ENCODE data around the gene MX2.

Gene MX2

DNA sequence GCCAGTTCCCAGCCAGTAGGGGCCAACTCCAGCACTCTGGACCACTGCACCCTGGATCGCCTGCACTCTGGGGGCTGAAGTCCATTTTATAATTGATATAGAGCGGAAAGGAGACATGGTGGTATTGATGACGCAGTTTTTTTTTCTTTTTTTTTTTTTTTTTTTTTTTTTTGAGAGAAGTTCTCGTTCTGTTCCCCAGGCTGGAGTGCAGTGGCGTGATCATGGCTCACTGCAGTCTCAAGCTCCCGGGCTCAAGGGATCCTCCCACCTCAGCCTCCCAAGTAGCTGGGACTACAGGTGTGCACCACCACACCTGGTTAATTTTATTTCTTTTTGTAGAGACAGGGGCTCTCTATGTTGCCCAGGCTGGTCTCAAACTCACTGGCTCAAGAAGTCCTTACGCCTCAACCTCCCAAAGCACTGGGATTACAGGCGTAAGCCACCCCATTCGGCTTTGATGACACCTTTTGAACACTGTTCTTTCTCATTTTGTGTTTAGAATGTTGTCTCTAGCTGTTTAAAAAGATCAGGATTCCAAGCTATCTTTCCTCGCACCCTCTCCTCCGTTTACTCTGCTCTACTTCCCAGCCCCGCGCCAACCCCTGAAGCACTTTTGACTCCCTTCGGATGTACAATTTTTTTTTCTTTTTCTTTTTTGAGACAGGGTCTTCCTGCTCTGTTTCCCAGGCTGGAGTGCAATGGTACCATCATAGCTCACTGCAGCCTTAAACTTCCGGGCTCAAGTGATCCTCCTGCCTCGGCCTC lies 960 bp downstream of the MX2 start:
- TF ChIP-seq, protein P1, sequence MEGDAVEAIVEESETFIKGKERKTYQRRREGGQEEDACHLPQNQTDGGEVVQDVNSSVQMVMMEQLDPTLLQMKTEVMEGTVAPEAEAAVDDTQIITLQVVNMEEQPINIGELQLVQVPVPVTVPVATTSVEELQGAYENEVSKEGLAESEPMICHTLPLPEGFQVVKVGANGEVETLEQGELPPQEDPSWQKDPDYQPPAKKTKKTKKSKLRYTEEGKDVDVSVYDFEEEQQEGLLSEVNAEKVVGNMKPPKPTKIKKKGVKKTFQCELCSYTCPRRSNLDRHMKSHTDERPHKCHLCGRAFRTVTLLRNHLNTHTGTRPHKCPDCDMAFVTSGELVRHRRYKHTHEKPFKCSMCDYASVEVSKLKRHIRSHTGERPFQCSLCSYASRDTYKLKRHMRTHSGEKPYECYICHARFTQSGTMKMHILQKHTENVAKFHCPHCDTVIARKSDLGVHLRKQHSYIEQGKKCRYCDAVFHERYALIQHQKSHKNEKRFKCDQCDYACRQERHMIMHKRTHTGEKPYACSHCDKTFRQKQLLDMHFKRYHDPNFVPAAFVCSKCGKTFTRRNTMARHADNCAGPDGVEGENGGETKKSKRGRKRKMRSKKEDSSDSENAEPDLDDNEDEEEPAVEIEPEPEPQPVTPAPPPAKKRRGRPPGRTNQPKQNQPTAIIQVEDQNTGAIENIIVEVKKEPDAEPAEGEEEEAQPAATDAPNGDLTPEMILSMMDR (IDR thresholded peaks at IDR 0.05; ENCODE audit: low read depth, low read length) = no peak
- DNase-seq (ENCODE audit: extremely low read depth, low read depth) = no peak

DNA sequence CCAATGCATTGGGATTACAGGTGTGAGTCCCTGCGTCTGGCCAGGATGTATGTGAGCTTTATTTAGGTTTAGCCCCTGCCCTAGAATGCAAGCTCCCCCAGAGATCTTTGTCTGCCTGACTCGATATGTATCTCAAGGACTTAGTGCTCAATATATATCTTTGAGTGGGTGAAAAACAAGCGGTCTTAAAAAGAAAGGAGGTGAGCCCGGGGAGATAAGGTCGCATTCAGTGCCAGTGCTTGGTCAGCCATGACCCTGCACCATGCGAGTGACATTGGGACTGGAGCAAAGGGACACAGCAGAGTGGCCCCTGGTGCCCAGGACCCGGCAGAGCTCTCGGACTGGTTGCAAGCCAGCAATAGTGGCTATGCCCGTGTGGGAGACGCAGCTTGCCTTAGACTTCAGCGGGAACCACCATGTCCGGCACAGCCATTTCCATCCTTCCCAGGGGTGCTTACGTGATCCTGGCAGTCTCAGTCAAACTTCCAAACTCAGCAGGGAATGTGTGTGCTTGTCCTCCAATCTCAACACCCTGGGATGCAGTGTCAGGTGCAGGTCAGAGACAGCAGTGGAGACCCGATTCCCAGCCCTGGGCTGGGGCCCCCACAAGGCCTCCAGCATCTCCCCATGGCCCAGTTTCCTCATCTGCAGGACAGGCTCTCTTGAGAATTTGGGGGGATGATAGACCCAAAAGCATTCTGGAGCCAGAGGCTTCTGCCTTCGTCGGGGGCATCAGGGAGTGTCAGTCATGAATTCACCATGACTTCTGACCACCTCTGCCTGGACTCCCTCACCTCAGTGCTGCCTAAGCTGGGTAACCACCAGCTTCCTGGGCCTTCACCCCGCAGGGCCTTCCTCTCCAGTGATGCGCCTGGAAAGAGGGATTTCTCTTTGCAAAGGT lies 1.8 kb downstream of the MX2 start:
- TF ChIP-seq, protein P1 (IDR thresholded peaks at IDR 0.05; ENCODE audit: low read depth, low read length) = no peak
- no peak for DNase-seq (ENCODE audit: extremely low read depth, low read depth)

DNA sequence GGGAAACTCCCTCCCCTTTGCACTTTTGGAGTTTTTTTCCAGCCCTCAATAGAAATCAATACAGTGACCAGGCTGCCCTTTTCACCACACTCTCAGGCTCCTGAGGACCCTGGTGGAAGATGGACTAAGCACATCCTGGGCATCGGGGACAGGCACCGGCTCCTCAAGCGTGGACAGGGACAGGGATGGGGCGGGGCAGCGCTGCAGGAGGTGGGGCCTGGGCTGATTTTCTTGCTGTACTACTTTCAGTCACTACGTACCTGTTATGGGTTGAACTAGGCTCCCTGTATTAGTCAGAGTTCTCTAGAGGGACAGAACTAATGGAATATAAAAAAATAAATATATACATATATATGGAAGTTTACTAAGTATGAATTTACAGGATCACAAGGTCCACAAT lies 2.5 kb downstream of the MX2 start:
- TF ChIP-seq, protein P1 (IDR thresholded peaks at IDR 0.05; ENCODE audit: low read depth, low read length) = no peak
- no peak for DNase-seq (ENCODE audit: extremely low read depth, low read depth)

DNA sequence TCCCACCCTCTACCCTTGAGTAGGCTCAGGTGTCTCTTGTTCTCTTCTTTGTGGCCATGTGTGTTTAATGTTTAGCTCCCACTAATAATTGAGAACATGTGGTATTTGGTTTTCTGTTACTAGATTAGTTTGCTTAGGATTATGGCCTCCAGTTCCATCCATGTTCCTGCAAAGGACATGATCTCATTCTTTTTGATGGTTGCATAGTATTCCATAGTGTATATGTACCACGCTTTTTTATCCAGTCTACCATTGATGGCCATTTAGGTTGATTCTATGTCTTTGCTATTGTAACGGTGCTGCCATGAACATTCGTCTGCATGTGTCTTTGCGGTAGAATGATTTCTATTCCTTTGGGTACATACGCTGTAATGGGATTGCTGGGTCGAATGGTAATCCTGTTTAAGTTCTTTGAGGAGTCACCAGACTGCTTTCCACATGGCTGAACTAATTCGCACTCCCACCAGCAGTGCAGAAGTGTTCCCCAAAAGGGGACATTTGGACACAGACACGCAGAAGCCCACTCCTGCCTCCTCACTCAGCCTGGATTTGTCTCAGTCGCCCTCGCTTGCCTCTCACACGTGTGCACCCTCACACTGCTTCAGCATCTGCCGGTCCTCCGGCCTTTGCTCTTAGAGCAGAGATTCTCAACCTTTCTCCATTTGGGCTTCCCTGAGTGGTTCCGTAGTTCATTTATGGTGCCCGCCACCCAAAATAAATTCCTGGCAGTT lies 3.7 kb downstream of the MX2 start:
- TF ChIP-seq, protein P1 (IDR thresholded peaks at IDR 0.05; ENCODE audit: low read depth, low read length) = no peak
- no peak for DNase-seq (ENCODE audit: extremely low read depth, low read depth)

DNA sequence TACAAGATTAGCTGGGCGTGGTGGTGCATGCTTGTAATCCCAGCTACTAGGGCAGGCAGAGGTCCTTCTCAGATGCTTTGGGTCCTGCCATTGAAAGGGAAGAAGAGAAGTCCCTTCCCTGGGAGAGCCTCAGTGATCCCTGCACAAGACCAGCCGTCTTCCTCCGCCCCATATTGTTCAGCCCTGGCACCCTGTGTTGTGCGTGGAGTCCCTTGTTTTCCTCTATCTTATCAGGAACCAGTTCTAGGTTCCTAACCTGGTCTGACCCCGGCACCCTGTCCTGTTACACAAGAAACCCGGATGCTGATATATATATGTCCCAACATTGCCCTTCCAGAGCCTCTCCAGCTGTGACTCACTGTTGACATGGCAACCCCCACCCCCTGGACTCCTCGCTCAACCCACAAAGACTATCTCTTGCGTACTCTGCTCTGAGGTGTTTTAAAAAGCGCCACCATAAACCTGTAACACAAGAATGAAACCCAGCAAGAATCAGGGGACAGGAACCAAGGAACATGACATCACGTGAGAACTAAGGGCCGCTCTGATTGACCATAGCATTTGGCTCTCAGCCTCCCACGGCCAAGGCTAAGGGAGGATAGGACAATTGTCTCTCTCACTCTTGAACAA lies 4.8 kb downstream of the MX2 start:
- TF ChIP-seq, protein P1 (IDR thresholded peaks at IDR 0.05; ENCODE audit: low read depth, low read length) = no peak

DNA sequence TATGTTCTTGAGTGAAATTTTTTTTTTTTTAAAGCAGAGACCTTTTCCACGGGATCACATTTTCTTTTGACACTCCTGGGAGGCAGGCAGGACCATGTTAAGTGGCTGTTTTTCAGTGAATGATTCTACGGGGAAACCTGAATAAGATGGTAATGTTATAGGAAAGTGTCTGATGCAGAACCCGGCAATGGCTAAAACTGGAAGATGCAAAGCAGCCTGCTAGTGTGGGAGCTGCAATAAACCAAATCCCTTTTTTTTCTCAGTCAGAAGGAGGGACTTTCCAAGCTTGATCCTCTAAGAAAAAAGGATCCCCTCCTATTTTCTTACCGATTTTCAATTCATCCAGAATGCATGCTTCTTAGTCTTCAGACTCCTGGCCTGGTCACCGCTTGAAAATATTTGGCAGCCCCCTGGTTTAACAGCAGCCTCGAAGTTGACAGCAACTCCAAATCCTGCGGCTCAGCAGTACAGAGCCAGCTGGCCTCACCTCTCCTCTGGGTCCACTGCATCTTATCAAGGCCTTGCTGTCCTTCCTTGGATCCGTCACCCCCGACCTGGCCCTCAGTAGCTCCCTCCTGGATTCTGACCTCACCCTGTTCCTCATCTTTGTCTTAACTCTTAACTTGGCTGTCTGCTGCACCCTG lies 5.6 kb downstream of the MX2 start:
- DNase-seq (ENCODE audit: extremely low read depth, low read depth) = no peak
- TF ChIP-seq, protein P1 (IDR thresholded peaks at IDR 0.05; ENCODE audit: low read depth, low read length) = no peak

More for the DNA sequence above, 4.8 kb downstream of the MX2 start:
- no peak for DNase-seq (ENCODE audit: extremely low read depth, low read depth)

Measured in AG09319 (cell line).